GM19238 (cell line): ENCODE results near the gene SPATA24.
"Not testable (repeated sequence)": the region's sequence is repeated elsewhere in the genome, so short reads cannot be mapped to it uniquely, and the experiment has no call there.

ENCODE experiments used
- DNase-seq: peaks from one replicate; pipeline ENCODE4 v3.0.0; 2011; ENCODE audit warnings: low spot score; ENCODE audit not compliant: insufficient read length

SPATA24 gene

GRCh38 chr5:139383993-139384590, 19.8 kb downstream of the SPATA24 start:
- DNase-seq, result no peak

GRCh38 chr5:139383275-139383992, 20.5 kb downstream of the SPATA24 start, which contains the start of gene SLC23A1:
Gene SLC23A1 (minus strand): TSS chr5:139383297. CDS start chr5:139383253, 44 bp downstream.
- DNase-seq, result no peak

GRCh38 chr5:139382807-139383206, 21.1 kb downstream of the SPATA24 start:
- DNase-seq, result no peak

- DNase-seq, result no peak
Observed at GRCh38 chr5:139381837-139382761, 21.8 kb downstream of the SPATA24 start.

- DNase-seq, result no peak
Observed at GRCh38 chr5:139379626-139380449, 24.1 kb downstream of the SPATA24 start.

GRCh38 chr5:139378941-139379361, 24.9 kb downstream of the SPATA24 start:
- DNase-seq, result no peak

- no peak for DNase-seq
Observed at GRCh38 chr5:139378101-139378825, 25.6 kb downstream of the SPATA24 start.

- DNase-seq, result no peak
Observed at GRCh38 chr5:139377226-139377625, 26.7 kb downstream of the SPATA24 start.

- no peak for DNase-seq
Observed at GRCh38 chr5:139376364-139376763, 27.5 kb downstream of the SPATA24 start.

- DNase-seq, result no peak
Observed at GRCh38 chr5:139374909-139375308, 29.0 kb downstream of the SPATA24 start.

GRCh38 chr5:139371482-139372435, 32.1 kb downstream of the SPATA24 start:
- DNase-seq, result no peak

- DNase-seq, result no peak
Observed at GRCh38 chr5:139369181-139369580, 34.7 kb downstream of the SPATA24 start.

- DNase-seq, result no peak
Observed at GRCh38 chr5:139368613-139369012, 35.3 kb downstream of the SPATA24 start.

- no peak for DNase-seq
Observed at GRCh38 chr5:139364466-139364865, 39.4 kb downstream of the SPATA24 start.

- DNase-seq, result no peak
Observed at GRCh38 chr5:139363937-139364336, 40.0 kb downstream of the SPATA24 start.

- DNase-seq, result no peak
Observed at GRCh38 chr5:139361835-139362429, 42.0 kb downstream of the SPATA24 start.

- no peak for DNase-seq
Observed at GRCh38 chr5:139360384-139360783, 43.5 kb downstream of the SPATA24 start.

- DNase-seq, result no peak
Observed at GRCh38 chr5:139358064-139358463, 45.8 kb downstream of the SPATA24 start.

- DNase-seq, result not testable (repeated sequence)
Observed at GRCh38 chr5:139355900-139356299, 48.0 kb downstream of the SPATA24 start.
